Mucosa of gallbladder (tissue), 1 donor: ENCODE measurements around the gene CALR. TPM values are rescaled to one million over a fixed set of nuclear protein-coding genes. Genes with fewer than 3 reads are reported as not detected.
"Not testable (repeated sequence)": the region's sequence is repeated elsewhere in the genome, so short reads cannot be mapped to it uniquely, and the experiment has no call there.

Source experiments
- DNase-seq: peaks from one replicate; pipeline ENCODE4 v3.0.0-alpha.2; 2020; ENCODE audit warnings: low spot score
- total RNA-seq: library from RNA; stranded (reverse); gene quantifications from one replicate; pipeline ENCODE4 v1.2.1, GENCODE V29; 2021
- donor health status: DM: no; HTN: no; CAD: no.

CALR gene
- total RNA-seq, 1 donor from 2014 or later: 1,099 TPM

- peak; percentile 94 for DNase-seq
Measured at GRCh38 chr19:12933287-12934072, 4.9 kb upstream of the CALR start, which contains the start of gene FARSA. Gene FARSA (minus strand): TSS chr19:12933711. CDS start chr19:12933696, 15 bp downstream.

GRCh38 chr19:12935071-12935470 lies 3.3 kb upstream of the CALR start:
- no peak for DNase-seq

GRCh38 chr19:12936582-12936981 lies 1.8 kb upstream of the CALR start:
- DNase-seq: no peak

GRCh38 chr19:12937093-12937926 lies 1.1 kb upstream of the CALR start:
- DNase-seq: no peak

- no peak for DNase-seq
Measured at GRCh38 chr19:12938779-12939601, 581 bp downstream of the CALR start.

- DNase-seq: no peak
Measured at GRCh38 chr19:12939975-12940423, 1.6 kb downstream of the CALR start.

- no peak for DNase-seq
Measured at GRCh38 chr19:12940897-12941296, 2.5 kb downstream of the CALR start.

GRCh38 chr19:12943437-12944044 lies 5.1 kb downstream of the CALR start:
- DNase-seq: no peak

GRCh38 chr19:12944104-12944674 lies 5.8 kb downstream of the CALR start:
- no peak for DNase-seq

GRCh38 chr19:12945479-12946091 lies 7.2 kb downstream of the CALR start, which contains the start of gene RAD23A:
Gene RAD23A (plus strand): TSS chr19:12945862. CDS start chr19:12945949, 87 bp downstream.
- peak; percentile 97 for DNase-seq

GRCh38 chr19:12946092-12946721 lies 7.8 kb downstream of the CALR start:
- DNase-seq: peak; percentile 54

GRCh38 chr19:12946731-12947496 lies 8.5 kb downstream of the CALR start:
- no peak for DNase-seq

- no peak for DNase-seq
Measured at GRCh38 chr19:12947702-12948611, 9.5 kb downstream of the CALR start.

- DNase-seq: no peak
Measured at GRCh38 chr19:12948612-12949362, 10.4 kb downstream of the CALR start.

GRCh38 chr19:12949363-12950283 lies 11.2 kb downstream of the CALR start:
- DNase-seq: no peak

GRCh38 chr19:12952050-12952449 lies 13.6 kb downstream of the CALR start:
- DNase-seq: not testable (repeated sequence)
